Neural progenitor cell (in vitro differentiated cells): ENCODE results near the gene TBC1D2.

ENCODE experiments used
- EZH2 ChIP-seq: fragments of 200-600 bp; sonication (generic); IDR thresholded peaks from 2 replicates; pipeline ENCODE4 v1.6.1; 2017; ENCODE audit warnings: antibody characterized with exemption, mild to moderate bottlenecking, moderate library complexity
- EZH2phosphoT487 ChIP-seq: fragments of 200-600 bp; sonication (generic); IDR thresholded peaks from 2 replicates; pipeline ENCODE4 v1.6.1; 2017; ENCODE audit warnings: antibody characterized with exemption
- TF ChIP-seq, protein P1 (sequence below): fragments of 200-600 bp; sonication (generic); IDR thresholded peaks from 2 replicates; pipeline ENCODE4 v1.5.1; 2017; ENCODE audit warnings: antibody characterized with exemption, mild to moderate bottlenecking

DNA sequence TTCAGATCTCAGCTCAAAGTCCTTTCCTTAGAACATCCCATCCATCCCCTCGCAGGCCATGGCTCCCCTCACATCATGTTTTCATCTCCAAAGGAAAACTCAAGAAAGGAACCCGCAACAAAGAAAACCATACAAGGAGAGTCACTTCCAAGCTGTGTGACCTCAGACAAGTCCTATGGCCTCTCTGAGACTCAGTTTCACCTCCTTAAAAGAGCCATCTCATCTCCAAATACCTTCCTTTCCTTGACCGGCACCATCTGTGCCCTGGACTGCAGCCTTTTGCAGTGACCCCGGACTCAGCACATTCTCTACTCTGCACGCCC lies 73.7 kb downstream of the TBC1D2 start:
- TF ChIP-seq, protein P1, sequence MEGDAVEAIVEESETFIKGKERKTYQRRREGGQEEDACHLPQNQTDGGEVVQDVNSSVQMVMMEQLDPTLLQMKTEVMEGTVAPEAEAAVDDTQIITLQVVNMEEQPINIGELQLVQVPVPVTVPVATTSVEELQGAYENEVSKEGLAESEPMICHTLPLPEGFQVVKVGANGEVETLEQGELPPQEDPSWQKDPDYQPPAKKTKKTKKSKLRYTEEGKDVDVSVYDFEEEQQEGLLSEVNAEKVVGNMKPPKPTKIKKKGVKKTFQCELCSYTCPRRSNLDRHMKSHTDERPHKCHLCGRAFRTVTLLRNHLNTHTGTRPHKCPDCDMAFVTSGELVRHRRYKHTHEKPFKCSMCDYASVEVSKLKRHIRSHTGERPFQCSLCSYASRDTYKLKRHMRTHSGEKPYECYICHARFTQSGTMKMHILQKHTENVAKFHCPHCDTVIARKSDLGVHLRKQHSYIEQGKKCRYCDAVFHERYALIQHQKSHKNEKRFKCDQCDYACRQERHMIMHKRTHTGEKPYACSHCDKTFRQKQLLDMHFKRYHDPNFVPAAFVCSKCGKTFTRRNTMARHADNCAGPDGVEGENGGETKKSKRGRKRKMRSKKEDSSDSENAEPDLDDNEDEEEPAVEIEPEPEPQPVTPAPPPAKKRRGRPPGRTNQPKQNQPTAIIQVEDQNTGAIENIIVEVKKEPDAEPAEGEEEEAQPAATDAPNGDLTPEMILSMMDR = no peak
- TF ChIP-seq EZH2 (no peak), EZH2phosphoT487 (no peak)
